GM21825 (cell line): Measurements from ENCODE around the gene GATM.

ENCODE experiments used
- ATAC-seq: cut with Tn5 transposase; IDR thresholded peaks from one replicate; pipeline ENCODE4 v1.9.1; 2021; ENCODE audit warnings: mild to moderate bottlenecking, moderate library complexity; ENCODE audit not compliant: unreplicated experiment

The GATM gene

GRCh38 chr15:45362419-45362818 is 15.9 kb downstream of the GATM start:
- ATAC-seq = no peak

GRCh38 chr15:45361878-45362277 is 16.5 kb downstream of the GATM start:
- ATAC-seq = no peak

- no peak for ATAC-seq
Observed at GRCh38 chr15:45355860-45356259, 22.5 kb downstream of the GATM start.

GRCh38 chr15:45354711-45355110 is 23.6 kb downstream of the GATM start:
- no peak for ATAC-seq

- no peak for ATAC-seq
Observed at GRCh38 chr15:45351227-45351626, 27.1 kb downstream of the GATM start.

- ATAC-seq = no peak
Observed at GRCh38 chr15:45349623-45350022, 28.7 kb downstream of the GATM start.

GRCh38 chr15:45347989-45348388 is 30.4 kb downstream of the GATM start:
- no peak for ATAC-seq

GRCh38 chr15:45347033-45347432 is 31.3 kb downstream of the GATM start:
- ATAC-seq = no peak

- ATAC-seq = no peak
Observed at GRCh38 chr15:45346381-45346780, 32.0 kb downstream of the GATM start.

GRCh38 chr15:45343258-45343860 is 35.0 kb downstream of the GATM start:
- no peak for ATAC-seq

- no peak for ATAC-seq
Observed at GRCh38 chr15:45341790-45342189, 36.6 kb downstream of the GATM start.

GRCh38 chr15:45340429-45340828 is 37.9 kb downstream of the GATM start:
- no peak for ATAC-seq

- no peak for ATAC-seq
Observed at GRCh38 chr15:45338417-45338816, 39.9 kb downstream of the GATM start.

GRCh38 chr15:45337224-45337623 is 41.1 kb downstream of the GATM start:
- ATAC-seq = no peak

- ATAC-seq = no peak
Observed at GRCh38 chr15:45333550-45333949, 44.8 kb downstream of the GATM start.

GRCh38 chr15:45332694-45333093 is 45.6 kb downstream of the GATM start:
- ATAC-seq = no peak

- ATAC-seq = no peak
Observed at GRCh38 chr15:45331972-45332371, 46.4 kb downstream of the GATM start.

GRCh38 chr15:45328663-45329062 is 49.7 kb downstream of the GATM start:
- no peak for ATAC-seq

GRCh38 chr15:45326741-45327140 is 51.6 kb downstream of the GATM start:
- ATAC-seq = no peak

- ATAC-seq = no peak
Observed at GRCh38 chr15:45326280-45326679, 52.1 kb downstream of the GATM start.

GRCh38 chr15:45320581-45321205 is 57.7 kb downstream of the GATM start:
- ATAC-seq = no peak

- no peak for ATAC-seq
Observed at GRCh38 chr15:45319472-45320214, 58.7 kb downstream of the GATM start.
